DMS53 treated with DMSO at 0.1 percent for 48 hours (cell line): ENCODE data around the gene PARD3.
"Not testable (repeated sequence)": the region's sequence is repeated elsewhere in the genome, so short reads cannot be mapped to it uniquely, and the experiment has no call there.

ENCODE experiments used
- DNase-seq: peaks from one replicate; lab custom pipeline; 2025; ENCODE audit not compliant: unreplicated experiment; lab: John Stamatoyannopoulos, UW

PARD3 gene

DNA sequence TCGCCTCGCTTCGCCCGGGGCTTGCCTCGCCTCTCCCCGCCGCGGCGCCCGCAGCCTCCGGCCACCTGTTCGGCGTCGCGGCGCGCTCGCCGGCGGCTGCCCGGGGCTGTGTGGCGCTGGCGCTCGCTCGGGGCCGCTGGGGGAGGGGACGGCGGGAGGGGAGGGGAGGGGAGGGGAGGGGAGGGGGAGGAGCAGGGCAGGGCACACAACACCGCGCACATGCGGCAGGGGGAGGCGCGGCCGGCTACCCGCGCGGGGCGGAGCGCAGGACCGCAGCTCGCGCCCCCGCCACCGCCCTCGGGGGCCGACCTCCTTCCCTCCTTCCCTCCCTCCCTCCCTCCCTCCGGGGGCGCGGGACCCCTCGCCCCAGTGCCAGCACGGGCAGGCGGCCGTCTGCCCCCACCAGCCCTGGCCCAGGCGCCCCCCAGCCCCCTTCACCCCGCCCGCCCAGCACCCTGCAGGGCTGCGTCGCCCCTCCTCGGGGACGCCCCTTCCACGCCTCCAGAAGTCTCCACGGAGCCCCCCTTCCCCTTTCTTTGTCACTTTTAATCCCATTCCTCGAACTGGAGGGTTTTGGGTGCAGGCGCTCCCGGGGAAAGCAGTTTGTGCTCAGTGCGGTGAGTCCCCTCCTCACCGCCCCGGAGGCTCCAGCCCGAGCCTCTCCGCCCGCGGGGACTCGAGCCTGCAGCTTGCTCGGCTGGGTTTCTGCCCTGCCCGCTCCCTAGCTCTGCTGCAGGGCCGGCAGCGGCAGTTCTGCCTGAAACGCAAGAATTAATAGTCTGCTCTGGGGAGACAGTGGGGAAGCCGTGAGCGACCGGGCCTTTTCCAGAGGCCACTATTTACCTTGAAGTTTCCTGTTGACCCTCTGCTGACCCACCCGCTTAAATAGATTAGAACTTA lies at the start of gene PARD3:
Gene PARD3, minus strand, starts transcription at position 112 of the 900 bp plus-strand sequence. CDS start 301 bp downstream, outside the sequence.
- DNase-seq: peak; percentile 49

DNA sequence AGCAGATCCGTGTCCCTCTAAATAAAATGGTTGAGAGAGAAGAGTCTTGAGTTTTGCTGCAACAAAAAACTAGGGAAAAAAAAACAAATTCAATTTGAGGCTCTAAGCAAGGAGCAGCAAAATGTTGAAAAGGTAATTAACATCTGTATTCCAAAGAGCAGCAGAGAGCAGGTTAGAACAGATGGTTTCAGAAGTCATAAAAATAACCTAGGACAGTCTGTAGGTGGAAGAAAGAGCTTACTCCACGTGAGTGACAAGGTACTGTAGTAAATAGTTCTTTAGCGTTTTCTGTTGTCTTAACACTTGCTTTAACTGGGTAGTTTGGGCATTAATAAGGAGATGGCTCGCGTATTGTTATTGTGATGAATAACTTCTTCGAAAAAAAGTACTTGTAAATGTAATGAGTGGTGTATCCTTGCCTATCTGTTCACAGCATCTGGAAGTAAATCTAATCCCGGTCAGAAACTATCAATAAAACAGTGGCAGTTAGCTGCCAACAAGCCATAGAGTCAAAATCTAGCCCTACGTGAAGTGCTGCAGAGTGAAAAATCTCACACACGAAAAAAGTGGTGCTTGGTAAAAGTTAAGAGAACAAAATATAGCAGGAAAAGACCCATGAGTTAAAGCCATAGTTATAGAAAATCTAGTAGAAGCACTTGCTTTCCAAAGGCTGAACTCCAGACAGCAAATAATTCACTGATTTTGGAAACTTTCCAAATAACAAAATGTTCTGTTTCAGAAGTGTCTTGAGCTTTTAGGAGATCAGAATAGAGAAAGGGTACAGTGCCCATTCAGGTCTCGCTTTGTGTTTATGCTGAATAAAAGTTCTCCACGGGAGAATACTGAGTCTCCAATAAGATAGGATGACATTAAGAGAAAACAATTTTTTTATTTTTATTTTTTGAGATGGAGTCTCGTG lies 49.3 kb upstream of the PARD3 start:
- no peak for DNase-seq

DNA sequence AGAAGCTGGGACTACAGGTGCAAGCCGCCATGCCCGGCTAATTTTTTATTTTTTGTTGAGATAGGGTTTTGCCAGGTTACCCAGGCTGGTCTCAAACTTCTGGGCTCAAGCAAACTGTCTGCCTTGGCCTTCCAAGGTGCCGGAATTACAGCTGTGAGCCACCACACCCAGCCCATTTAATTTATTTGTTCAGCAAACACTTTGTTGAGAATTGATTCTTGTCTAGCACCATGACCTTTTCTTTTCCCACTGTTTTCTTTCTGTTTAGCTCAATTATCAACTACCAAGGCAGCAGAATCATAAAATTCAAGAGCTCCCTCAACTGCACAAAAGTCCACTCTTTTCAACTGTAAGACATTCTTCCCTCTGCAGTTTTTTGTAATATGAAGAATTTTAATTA lies 47.8 kb upstream of the PARD3 start:
- no peak for DNase-seq

DNA sequence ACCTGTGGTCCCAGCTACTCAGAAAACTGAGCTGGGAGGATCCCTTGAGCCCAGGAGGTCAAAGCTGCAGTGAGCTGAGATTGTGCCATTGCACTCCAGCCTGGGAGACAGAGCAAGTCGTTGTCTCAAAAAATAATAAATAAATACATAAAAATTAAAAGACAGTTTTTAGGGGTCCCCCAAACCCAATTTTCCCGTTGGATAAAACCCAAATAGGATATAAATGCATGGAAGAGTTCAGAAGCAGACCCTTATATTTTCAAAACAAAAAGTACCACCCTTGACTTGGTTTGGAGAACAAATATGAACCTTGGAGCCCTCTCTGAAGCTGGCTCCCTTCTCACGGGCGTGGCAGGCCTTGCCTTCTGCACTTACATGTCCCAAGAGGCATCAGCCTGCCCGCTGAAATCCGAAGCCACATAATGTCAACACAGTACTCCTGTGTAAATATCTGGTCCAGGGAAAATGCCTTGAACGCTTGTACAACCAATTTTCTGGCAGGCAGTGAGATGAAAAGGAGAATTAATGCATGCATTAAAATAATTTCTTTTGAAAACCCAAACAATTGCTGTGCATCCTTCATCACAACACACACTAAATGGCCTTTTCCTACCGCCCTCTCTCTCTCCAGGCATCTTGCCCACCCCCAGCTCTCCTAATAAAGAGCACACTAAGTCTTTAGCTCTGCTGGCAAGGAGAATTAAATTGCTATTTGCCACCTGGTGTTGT lies 46.4 kb upstream of the PARD3 start:
- DNase-seq: peak; percentile 44

DNA sequence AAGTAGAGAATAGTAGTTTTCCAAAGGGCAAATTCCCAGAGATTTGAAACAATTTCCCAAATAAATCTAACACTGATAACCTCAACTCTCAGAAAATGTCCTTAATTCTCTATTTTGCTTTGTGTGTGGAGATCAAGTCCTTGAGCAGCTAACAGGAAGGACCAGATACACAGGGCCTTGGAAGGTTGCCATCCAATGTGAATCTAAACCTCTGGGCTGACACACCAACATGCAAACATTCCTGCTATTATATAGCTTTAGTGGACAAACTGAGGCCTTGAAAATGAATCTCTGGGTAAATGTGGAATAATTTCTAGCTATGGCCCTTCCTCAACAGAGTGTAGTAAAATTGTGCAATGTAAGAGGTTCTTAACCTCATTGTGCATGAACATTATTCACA lies 44.1 kb upstream of the PARD3 start:
- DNase-seq: peak; percentile 57

DNA sequence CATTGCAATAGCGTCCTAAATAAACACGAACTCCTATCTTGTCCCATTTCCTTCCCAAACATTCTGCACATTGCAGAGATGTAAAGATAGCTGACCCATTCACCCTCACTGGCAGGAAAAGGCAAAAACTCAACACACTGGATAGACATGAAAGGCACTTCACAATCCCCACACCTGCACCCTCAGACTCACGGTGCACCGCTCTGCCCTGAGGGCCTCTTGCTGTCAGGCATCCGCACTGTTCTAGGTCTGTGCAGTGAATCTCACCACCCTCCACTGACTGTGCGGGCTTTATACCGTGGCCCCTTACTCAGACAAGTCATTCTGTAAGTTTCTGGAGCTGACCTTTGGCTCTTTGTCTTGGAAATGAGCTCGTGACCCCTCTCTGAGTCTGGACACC lies 42.9 kb upstream of the PARD3 start:
- no peak for DNase-seq

DNA sequence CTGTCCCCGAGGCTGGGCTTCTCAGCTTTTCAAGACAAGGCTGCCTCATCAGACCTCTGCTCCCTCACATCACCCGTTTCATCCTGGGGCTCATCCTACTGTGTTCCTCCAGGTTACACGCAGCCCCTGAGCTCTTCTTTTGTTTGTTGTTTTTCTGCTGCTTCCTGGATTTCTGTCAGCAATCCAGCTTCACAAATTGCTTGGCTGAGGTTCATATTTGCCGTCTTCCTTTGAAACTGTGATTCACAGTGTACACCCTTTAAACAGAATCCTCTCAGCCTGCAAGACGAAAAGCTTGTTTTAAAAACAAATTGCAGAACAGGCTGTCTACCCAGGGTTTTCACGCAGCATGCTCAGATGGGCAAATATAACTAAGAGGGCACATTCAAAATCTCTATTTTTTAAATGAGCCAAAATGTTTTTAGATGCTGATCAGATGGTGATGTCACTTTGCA lies 39.1 kb upstream of the PARD3 start:
- peak; percentile 32 for DNase-seq

DNA sequence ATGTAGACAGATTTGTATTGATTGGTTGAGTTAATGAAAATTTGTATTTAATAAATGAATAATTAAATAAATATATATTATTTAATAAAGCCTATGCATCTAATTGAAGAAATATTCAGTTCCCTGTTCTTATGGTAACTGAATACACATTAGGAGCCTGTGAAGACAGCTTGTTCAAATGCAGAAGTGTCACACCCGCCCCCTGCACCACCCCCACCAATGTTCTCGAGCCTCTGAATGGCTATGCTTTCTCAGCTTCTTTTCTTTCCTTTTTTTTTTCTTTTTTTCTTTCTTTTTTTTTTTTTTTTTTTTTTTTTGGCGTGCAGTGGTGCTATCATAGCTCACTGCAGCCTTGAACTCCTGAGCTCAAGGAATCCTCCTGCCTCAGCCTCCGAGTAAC lies 38.3 kb upstream of the PARD3 start:
- no peak for DNase-seq

DNA sequence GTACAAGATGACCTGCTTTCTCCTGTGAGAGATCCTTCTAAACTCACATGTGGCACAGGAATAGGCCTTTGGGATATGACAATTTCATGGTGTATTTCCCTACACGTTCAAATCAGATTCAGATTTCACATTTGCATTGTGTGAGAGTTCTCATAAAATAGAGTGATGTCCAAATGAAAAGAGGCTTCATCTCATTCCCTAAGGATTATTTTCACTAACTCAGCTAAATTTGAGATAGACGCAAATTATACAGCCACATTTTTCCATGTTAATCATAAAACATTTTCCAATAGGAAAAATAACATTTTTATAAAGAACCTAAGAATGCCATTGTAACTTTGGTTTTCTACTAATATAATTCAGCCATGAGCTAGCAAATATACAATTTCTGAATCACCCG lies 35.5 kb upstream of the PARD3 start:
- DNase-seq: no peak

DNA sequence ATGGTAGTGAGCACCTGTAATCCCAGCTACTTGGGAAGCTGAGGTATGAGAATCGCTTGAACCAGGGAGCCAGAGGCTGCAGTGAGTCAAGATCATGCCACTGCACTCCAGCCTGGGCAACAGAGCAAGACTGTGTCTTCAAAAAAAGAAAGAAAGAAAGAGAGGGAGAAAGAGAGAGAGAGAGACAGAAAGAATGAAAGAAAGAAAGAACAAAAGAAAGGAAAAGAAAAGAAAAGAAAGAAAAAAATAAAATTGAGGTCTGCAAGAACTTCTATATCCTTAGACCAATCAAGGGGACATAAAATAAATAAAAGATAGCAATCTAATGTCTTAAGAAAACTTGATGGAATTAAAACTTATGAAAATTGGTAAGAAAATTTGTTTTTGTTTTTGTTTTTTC lies 34.9 kb upstream of the PARD3 start:
- DNase-seq: no peak

DNA sequence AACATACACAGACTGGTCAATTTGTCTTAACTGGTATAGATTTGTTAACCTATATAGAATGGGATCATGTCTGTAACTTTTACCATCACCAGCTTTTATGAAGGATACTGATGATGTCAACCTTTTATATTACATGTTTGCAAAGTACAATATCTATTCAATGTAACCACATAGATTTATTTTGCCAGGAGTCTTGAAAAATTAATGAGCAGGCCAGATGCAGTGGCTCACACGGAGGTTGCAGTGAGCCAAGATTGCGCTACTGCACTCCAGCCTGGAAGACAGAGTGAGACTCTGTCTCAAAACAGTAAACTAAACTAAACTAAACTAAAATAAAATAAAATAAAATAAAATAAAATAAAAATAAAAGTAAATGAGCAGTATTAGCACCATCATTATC lies 30.0 kb upstream of the PARD3 start:
- DNase-seq: no peak

DNA sequence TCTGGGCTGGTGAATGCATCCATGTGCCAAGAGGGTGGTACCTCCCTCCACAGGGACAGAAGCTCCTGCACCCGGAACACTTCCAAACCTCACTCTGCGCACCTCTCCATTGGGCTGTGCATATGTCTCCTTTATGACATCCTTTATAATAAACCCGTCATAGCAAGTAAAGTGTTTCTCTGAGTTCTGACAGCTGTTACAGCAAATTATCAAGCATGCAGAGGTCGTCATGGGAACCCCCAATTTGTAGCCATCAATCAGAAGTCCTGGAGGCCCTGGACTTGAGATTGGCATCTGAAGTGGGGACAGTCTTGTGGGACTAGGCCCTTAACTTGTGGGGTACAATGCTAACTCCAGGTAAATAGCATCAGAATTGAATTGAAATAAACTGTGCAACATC lies 29.4 kb upstream of the PARD3 start:
- DNase-seq: no peak

DNA sequence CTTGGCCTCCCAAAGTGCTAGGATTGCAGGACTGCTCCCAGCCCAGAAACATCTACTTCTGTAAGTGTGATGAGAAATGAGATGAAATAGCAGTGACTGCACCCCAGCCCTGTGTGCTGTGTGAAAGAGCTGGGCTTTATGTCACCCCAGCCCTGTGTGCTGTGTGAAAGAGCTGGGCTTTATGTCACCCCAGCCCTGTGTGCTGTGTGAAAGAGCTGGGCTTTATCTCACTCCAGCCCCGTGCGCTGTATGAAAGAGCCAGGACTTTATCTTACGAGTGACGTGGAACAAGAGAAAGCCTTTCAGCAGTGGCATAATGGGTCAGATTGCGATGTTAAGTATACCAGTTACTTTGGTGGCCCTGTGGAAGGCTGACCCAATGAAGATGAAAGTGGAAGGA lies 28.4 kb upstream of the PARD3 start:
- DNase-seq: not testable (repeated sequence)

DNA sequence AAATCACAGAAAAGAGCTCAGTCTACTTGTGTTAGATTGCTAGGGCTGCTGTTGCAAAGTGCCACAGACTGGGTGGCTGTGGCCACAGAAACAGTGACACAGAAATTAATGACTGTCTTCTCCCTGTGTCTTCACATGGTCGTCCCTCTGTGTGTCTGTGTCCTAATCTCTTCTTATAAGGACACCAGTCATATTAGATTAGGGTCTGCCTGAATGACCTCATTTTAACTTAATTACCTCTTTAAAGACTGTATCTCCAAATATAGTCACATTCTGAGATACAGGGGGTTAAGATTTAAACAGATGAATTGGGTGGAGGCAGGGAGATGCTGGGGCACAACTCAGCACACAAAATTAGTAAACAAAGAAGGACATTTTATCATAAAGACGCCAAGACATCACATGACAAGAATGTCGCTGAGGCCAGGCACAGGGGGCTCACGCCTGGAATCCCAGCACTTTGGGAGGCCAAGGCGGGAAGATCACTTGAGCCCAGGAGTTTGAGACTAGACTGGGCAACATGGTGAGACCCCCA lies 23.3 kb upstream of the PARD3 start:
- DNase-seq: no peak

DNA sequence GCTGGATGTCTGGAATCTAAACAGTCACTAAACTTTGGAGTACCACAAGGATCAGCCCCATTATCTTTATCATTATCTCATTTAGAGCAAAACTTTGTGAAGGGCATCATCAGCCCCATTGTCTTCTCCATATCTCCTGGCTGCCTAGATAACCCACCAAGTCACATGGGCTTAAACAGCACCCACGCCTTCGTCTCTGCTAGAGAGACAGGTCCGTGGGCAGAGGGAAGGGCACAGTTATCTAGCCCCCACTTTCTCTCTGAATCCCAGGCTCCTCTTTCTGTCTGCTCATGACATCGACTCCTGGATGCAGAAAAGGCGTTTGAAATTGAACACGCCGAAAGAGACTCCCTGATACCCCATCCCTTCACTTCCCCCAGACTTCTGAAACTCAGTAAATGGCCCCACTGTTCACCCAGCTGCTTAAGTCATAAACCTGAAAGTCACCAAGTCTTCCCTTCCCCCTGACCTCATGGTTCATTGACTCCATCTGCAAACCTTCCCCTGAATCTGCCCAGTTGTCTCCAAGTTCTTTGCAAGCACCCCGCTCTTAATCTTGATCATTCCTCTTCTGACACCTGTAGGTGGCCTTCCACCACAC lies 20.9 kb upstream of the PARD3 start:
- no peak for DNase-seq

DNA sequence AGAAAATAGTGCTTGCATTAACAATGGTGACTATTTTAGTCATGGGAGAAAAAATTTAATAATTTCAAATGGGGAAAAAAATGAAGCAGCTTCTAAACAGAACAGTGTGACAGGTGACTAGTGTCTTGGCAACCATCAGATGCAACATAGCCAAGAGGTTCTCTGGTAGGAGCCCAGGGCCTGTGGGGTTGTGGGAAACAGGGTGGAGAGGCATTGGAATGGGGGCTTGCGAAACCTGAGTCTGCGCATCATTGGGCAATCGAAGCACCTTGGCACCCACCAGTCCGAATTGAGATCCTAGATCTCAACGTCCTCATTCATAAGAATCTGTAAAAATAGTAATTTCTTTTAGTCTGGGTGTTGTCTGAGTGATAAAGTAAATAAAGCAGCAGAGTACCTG lies 19.2 kb upstream of the PARD3 start:
- no peak for DNase-seq

DNA sequence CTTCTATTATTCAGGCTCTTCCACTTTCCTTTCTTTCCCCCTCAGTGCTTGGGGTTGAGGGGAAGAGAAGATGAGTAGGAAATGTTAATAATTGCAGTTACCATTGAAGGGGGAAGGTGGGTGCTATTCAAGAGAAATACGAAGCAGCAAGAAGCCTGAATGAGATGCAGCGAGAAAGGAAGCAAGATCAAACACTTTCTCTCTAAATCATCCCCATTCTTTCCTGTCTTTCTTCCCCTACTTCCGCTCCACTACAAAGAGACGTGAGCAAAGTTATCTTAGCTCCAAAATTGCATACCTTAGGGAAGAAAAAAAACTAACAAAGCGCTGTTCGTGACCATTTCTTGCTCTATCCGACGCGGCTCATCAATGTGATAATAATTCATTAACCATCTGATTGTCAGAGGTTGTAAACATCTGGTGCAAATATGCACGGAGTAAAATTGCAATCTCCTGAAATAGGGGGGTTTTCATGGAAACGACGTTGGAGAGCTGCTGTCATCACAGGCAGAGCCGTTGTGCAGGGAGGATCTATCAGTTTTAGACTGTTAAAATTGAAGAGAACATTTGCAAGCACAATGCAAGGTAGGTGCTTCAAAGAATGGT lies 15.2 kb upstream of the PARD3 start:
- DNase-seq: no peak

DNA sequence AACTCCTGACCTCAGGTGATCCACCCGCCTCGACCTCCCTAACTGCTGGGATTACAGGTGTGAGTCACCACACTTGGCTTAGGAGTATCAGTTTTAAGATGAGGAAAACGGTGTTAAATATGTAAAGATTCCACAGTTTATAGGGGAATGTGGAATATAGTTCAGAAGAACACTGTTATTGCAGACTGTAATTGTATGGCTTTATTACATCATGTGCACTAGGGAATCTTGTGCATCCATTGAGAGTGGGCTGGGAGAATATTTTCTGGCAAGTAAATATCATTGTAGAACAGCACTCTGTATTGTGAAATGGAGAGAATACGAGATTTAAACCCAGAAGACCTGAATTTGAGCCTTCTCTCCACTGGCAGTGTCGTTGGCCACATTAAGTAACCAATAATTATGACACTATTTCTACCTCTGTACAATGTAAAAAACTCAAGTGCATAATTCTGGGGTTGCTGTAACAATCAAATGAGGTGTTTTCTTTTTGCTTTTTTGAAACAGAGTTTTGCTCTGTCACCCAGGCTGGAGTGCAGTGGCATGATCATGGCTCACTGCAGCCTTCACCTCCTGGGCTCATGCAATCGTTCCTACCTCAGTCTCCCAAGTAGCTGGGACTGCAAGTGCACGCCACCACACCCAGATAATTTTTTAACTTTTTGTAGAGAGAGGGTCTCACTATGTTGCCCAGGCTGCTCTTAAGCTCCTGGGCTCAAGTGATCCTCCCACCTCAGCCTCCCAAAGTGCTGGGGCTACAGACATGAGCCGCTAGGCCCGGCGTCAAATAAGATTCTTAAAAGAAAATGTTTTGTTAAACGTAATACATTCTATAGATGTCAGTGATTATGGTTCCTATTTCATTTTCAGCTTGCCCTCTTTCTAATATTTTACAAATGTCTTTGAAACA lies 12.0 kb upstream of the PARD3 start:
- DNase-seq: no peak

DNA sequence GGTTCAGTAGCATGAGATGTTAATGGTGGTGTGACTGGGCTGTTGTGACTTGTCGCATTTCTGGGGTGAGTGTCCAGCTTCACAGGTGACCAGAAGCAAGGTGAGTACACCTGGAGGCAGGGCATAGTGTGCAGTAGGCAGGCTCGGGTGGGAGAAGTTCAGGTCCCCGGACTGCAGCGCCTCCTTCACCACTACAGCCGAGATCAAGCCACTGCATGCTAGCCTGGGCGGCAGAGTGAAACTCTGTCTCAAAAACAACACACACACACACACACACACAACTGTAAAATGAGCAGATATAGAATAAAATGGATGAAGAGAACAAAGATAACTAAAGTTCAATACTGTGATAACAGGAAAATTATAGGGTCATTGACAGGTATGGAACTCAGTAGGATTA lies 11.1 kb upstream of the PARD3 start:
- DNase-seq: no peak
